K562 (cell line): ENCODE results near the gene FASN. TPM values are rescaled to one million over a fixed set of nuclear protein-coding genes. Genes with fewer than 3 reads are reported as not detected.

Experiments
- CCNT2 ChIP-seq: IDR thresholded peaks from 2 replicates; pipeline ENCODE4 v1.6.1; 2011; ENCODE audit warnings: borderline replicate concordance, low read depth, mild to moderate bottlenecking, moderate library complexity, mixed read lengths, low read length; ENCODE audit not compliant: insufficient read length; ENCODE audit errors: extremely low read depth
- ETS1 ChIP-seq: conservative IDR thresholded peaks from 2 replicates; pipeline ENCODE4 v1.6.1; 2011; ENCODE audit warnings: low read depth, mild to moderate bottlenecking, low read length; ENCODE audit not compliant: control insufficient read depth
- GTF2A2 ChIP-seq: IDR thresholded peaks from 2 replicates; pipeline ENCODE4 v1.6.1; 2016; ENCODE audit warnings: mild to moderate bottlenecking, missing genetic modification characterization, missing compliant biosample characterization
- HMGN3 ChIP-seq: IDR thresholded peaks from 2 replicates; pipeline ENCODE4 v1.6.1; 2011; ENCODE audit warnings: borderline replicate concordance, low read depth, mild to moderate bottlenecking, mixed read lengths, low read length; ENCODE audit not compliant: insufficient read length; ENCODE audit errors: extremely low read depth
- ILF3 ChIP-seq: fragments of 450-650 bp; IDR thresholded peaks from 2 replicates; pipeline ENCODE4 v1.6.1; 2018; ENCODE audit warnings: antibody characterized with exemption, mild to moderate bottlenecking, moderate library complexity, borderline replicate concordance
- KHSRP ChIP-seq: fragments of 450-650 bp; IDR thresholded peaks from 2 replicates; pipeline ENCODE4 v1.6.1; 2017
- PRDM10 ChIP-seq: fragments of 450-650 bp; IDR thresholded peaks from 2 replicates; pipeline ENCODE4 v1.6.1; 2018; ENCODE audit not compliant: partially characterized antibody
- RBFOX2 ChIP-seq: fragments of 200-400 bp; formaldehyde crosslinking; IDR thresholded peaks from 2 replicates; pipeline ENCODE4 v1.6.1; 2017; ENCODE audit warnings: low read depth, mild to moderate bottlenecking, low read length, moderate library complexity
- RFX7 ChIP-seq: fragments of 250-450 bp; sonication (Bioruptor Pico); IDR thresholded peaks from 2 replicates; pipeline ENCODE4 v1.5.1; 2021; ENCODE audit warnings: mild to moderate bottlenecking
- SETDB1 ChIP-seq: IDR thresholded peaks from one replicate; pipeline ENCODE4 v1.6.1; 2012; ENCODE audit warnings: low read length, control low read depth, inconsistent platforms
- SIN3A ChIP-seq, 2 experiments: fragments of 150-350 bp in 1 of 2; IDR thresholded peaks; 2 replicates each; pipeline ENCODE4 v1.6.1; 2011 to 2016; ENCODE audit warnings: borderline replicate concordance in 2 of 2, low read depth in 2 of 2, low read length in 2 of 2, mild to moderate bottlenecking in 2 of 2, moderate library complexity in 2 of 2; ENCODE audit not compliant: control insufficient read depth in 1 of 2
- SREBF1 ChIP-seq: fragments of 150-350 bp; IDR thresholded peaks from 2 replicates; pipeline ENCODE4 v1.6.1; 2014; ENCODE audit warnings: antibody characterized with exemption, low read depth, low read length, borderline replicate concordance
- SREBF2 ChIP-seq: sonication (generic); formaldehyde crosslinking; IDR thresholded peaks from 2 replicates; pipeline ENCODE4 v1.4.0; 2020; ENCODE audit warnings: mild to moderate bottlenecking, missing genetic modification reagents
- TBP ChIP-seq: optimal IDR thresholded peaks from 2 replicates; pipeline ENCODE3; 2011; ENCODE audit warnings: low read depth, low read length, improper control_type of control experiment
- USF2 ChIP-seq: sonication (generic); formaldehyde crosslinking; IDR thresholded peaks from 2 replicates; pipeline ENCODE4 v1.5.0; 2020; ENCODE audit warnings: missing genetic modification reagents
- ZBTB26 ChIP-seq: fragments of 450-650 bp; formaldehyde crosslinking; IDR thresholded peaks from 2 replicates; pipeline ENCODE4 v1.4.0; 2022; ENCODE audit warnings: missing genetic modification characterization
- ZBTB5 ChIP-seq: fragments of 450-650 bp; IDR thresholded peaks from 2 replicates; pipeline ENCODE4 v1.6.1; 2017; ENCODE audit warnings: antibody characterized with exemption
- ZEB2 ChIP-seq: fragments of 450-650 bp; IDR thresholded peaks from 2 replicates; pipeline ENCODE4 v1.6.1; 2016
- polyA plus RNA-seq, 8 experiments: library from polyadenylated mRNA; depleted of rRNA in 4 of 8; stranded (reverse) in 5 of 8; unstranded in 3 of 8; fragments of >200 nt; fragmentation: Nextera tagmentation in 2 of 8; fragmentation: Illumina TruSeq in 1 of 8; extraction: Ambion mirVana in 2 of 8; extraction: Trizol in 1 of 8; gene quantifications; 2 replicates each; pipeline versions ENCODE4 v1.2.1 to v1.2.3, GENCODE V29; 2011 to 2014; ENCODE audit warnings: inconsistent platforms in 1 of 8, missing spikeins in 1 of 8
- total RNA-seq, 7 experiments: library from RNA; depleted of rRNA in 6 of 7; stranded (reverse); fragments of >200 nt in 6 of 7; fragmentation: Illumina TruSeq in 2 of 7; extraction: Trizol in 2 of 7; gene quantifications; 2 replicates each; pipeline versions ENCODE4 v1.2.1 to v1.2.3, GENCODE V29; 2011 to 2021; ENCODE audit warnings: low replicate concordance in 1 of 7

Gene FASN
- total and polyA plus RNA-seq, 9 of the 15 experiments (the other 6 are each of a cell fraction or from before 2014, with no cell fraction given), result 0.15 to 663 (median 49.9) TPM

- TF ChIP-seq SIN3A (IDR thresholded peaks at IDR 0.05; ENCODE audit: borderline replicate concordance in 2 of 2, control insufficient read depth in 1 of 2, low read depth in 2 of 2, low read length in 2 of 2) (peak in 1 of 2 experiments; percentile 5; a peak in 1 of 4 replicates), SREBF2 (CRISPR knock-in tag) (no peak), TBP (no peak), ZBTB5 (no peak), ETS1 (peak; percentile 32; the same call in 1 of the 2 replicates), HMGN3 (no peak), SREBF1 (no peak), USF2 (no peak), ZEB2 (no peak), SETDB1 (no peak), ILF3 (peak; percentile 11; the same call in 1 of the 2 replicates), RFX7 (no peak), PRDM10 (no peak), ZBTB26 (no peak), KHSRP (no peak), GTF2A2 (tag) (no peak), CCNT2 (no peak), RBFOX2 (peak; percentile 66)
These were observed 20.2 kb downstream of the FASN start (continued) for GRCh38 chr17:82077617-82078358.
